ENCODE data around the gene CAMK2N1. TPM values are rescaled to one million over a fixed set of nuclear protein-coding genes. Genes with fewer than 3 reads are reported as not detected.

The CAMK2N1 gene
- total and polyA plus RNA-seq, 2 of the 13 experiments (the other 11 are each of a cell fraction or from before 2014, with no cell fraction given), result 38.0 to 38.6 TPM

DNA sequence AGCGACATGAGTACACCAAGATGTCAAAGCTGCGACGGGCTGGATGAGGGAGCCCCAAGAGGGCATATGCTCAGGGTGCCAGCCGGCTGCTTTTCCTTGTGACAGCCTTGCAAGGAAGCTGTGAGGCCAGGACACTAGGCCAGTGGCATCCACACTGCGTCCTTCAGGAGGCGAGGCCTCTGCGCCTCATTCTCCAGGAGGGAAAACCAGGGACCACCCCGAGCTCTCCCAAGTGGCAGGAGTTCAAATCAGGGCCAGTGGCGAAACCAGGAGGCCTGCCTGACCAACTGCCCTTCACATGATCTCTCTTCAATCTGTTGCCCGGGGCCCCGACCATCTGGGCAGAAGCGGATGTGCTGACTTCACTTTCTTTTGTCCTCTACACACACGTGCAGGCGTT, 13.7 kb upstream of the CAMK2N1 start:
- no peak overlapping the region for H3K4me2 ChIP-seq (ENCODE audit: low read depth, low read length)
- no peaks in the 10 kb centered on the region for H3K9me3 ChIP-seq (ENCODE audit: low read length)
- TF ChIP-seq EEA1 (CRISPR knock-in tag; IDR thresholded peaks at IDR 0.05; ENCODE audit: borderline replicate concordance), result no peak
- H3K27ac ChIP-seq (ENCODE audit: extremely low read length, insufficient read depth, low read length), result no peak overlapping the region
- no peak for DNase-seq (ENCODE audit: low spot score)
- no peak overlapping the region for H3K4me3 ChIP-seq (replicated peaks in 1 of 3; ENCODE audit: insufficient read depth in 1 of 3, low read depth in 2 of 3, low read length in 3 of 3)
- peaks cover 13% of the 10 kb centered on the region for H3K4me1 ChIP-seq (ENCODE audit: insufficient read depth, low read length)
- in situ Hi-C loops (cut with HindIII; ENCODE audit: extremely low pct_ligation_motif_present, low pct_unique_long_range_greater_than_20kb) (loop anchor here (10.0 kb wide), 1 partner anchor 65 kb away; no protein-coding TSS in a partner anchor), intact Hi-C loops (cut with micrococcal nuclease; ENCODE audit: unreplicated experiment) (no loop called here)
- H2AFZ ChIP-seq (ENCODE audit: low read length), result no peak overlapping the region
- H3K9ac ChIP-seq (ENCODE audit: insufficient read depth, low read depth, low read length), result no peak overlapping the region
- ATAC-seq, result no peak
- CTCF ChIA-PET (ENCODE audit: low intra/inter-chr PET ratio, low total read pairs), result no interaction called here
- POLR2A ChIA-PET, result no interaction called here
- H3K79me2 ChIP-seq (ENCODE audit: insufficient read depth, low read length), result peaks cover 10% of the 10 kb centered on the region
- no TSS peak for BruUV-seq (replicated peaks)
- no peaks in the 10 kb centered on the region for H3K27me3 ChIP-seq (ENCODE audit: control insufficient read depth in 1 of 2, insufficient read depth in 2 of 2, low read length in 2 of 2)
- no peaks in the 10 kb centered on the region for H4K20me1 ChIP-seq (ENCODE audit: insufficient read depth, low read length)
- WGBS (ENCODE audit: low lambda C conversion rate), result 94% methylated on average over 11 of the region's 14 CpGs
- peaks cover 20 to 45% of the 10 kb centered on the region in 2 experiments; a peak in 4 of 5 replicates for H3K36me3 ChIP-seq (replicated peaks in 1 of 2; ENCODE audit: control insufficient read depth in 1 of 2, insufficient read depth in 2 of 2, low read length in 2 of 2)
- no peak for FAIRE-seq

DNA sequence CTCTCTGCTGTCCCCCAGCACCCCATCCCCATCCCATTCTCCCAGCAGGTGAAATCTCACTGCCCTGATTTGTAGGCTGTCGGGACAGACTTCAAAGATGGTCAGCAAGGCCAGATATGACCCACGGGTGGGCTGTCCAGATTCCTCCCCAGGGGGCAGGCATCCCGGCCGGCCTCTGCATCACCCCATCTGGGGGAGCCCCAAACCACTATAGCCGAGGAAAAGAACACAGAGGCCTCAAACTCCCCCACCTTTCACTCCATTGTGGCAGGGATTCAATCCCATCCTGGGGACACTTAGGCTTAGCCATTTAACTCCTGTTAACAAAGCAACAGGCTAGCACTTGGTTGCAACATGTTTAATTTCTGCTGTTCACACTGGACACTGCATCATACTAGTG, 13.1 kb upstream of the CAMK2N1 start:
- CTCF ChIA-PET (ENCODE audit: low intra/inter-chr PET ratio, low total read pairs), result no interaction called here
- ATAC-seq (no peak), DNase-seq (ENCODE audit: low spot score) (no peak), FAIRE-seq (no peak)
- Histone ChIP-seq H3K4me2 (ENCODE audit: low read depth, low read length) (no peak overlapping the region), H3K4me3 (replicated peaks in 1 of 3; ENCODE audit: insufficient read depth in 1 of 3, low read depth in 2 of 3, low read length in 3 of 3) (no peak overlapping the region), H3K27me3 (ENCODE audit: control insufficient read depth in 1 of 2, insufficient read depth in 2 of 2, low read length in 2 of 2) (no peaks in the 10 kb centered on the region), H3K27ac (ENCODE audit: extremely low read length, insufficient read depth, low read length) (no peak overlapping the region), H4K20me1 (ENCODE audit: insufficient read depth, low read length) (no peaks in the 10 kb centered on the region), H3K79me2 (ENCODE audit: insufficient read depth, low read length) (peaks cover 4% of the 10 kb centered on the region), H2AFZ (ENCODE audit: low read length) (no peak overlapping the region), H3K9ac (ENCODE audit: insufficient read depth, low read depth, low read length) (no peak overlapping the region), H3K9me3 (ENCODE audit: low read length) (no peaks in the 10 kb centered on the region), H3K36me3 (replicated peaks in 1 of 2; ENCODE audit: control insufficient read depth in 1 of 2, insufficient read depth in 2 of 2, low read length in 2 of 2) (peaks cover 18 to 45% of the 10 kb centered on the region in 2 experiments; a peak in 4 of 5 replicates), H3K4me1 (ENCODE audit: insufficient read depth, low read length) (peaks cover 19% of the 10 kb centered on the region)
- 91% methylated on average over 4 of the region's 5 CpGs for WGBS (ENCODE audit: low lambda C conversion rate)
- no TSS peak for BruUV-seq (replicated peaks)
- intact Hi-C loops (cut with micrococcal nuclease; ENCODE audit: unreplicated experiment), result no loop called here
- TF ChIP-seq ZMYM2 (CRISPR knock-in tag; IDR thresholded peaks at IDR 0.05), result no peak
- TF ChIP-seq, protein P1, sequence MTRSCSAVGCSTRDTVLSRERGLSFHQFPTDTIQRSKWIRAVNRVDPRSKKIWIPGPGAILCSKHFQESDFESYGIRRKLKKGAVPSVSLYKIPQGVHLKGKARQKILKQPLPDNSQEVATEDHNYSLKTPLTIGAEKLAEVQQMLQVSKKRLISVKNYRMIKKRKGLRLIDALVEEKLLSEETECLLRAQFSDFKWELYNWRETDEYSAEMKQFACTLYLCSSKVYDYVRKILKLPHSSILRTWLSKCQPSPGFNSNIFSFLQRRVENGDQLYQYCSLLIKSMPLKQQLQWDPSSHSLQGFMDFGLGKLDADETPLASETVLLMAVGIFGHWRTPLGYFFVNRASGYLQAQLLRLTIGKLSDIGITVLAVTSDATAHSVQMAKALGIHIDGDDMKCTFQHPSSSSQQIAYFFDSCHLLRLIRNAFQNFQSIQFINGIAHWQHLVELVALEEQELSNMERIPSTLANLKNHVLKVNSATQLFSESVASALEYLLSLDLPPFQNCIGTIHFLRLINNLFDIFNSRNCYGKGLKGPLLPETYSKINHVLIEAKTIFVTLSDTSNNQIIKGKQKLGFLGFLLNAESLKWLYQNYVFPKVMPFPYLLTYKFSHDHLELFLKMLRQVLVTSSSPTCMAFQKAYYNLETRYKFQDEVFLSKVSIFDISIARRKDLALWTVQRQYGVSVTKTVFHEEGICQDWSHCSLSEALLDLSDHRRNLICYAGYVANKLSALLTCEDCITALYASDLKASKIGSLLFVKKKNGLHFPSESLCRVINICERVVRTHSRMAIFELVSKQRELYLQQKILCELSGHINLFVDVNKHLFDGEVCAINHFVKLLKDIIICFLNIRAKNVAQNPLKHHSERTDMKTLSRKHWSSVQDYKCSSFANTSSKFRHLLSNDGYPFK (CRISPR knock-in tag; IDR thresholded peaks at IDR 0.05; ENCODE audit: borderline replicate concordance), result no peak
- TF ChIP-seq ZNF678 (CRISPR knock-in tag; IDR thresholded peaks at IDR 0.05), result no peak
- no peak for TF ChIP-seq ZBTB10 (CRISPR knock-in tag; IDR thresholded peaks at IDR 0.05; ENCODE audit: borderline replicate concordance)
- TF ChIP-seq, protein P2, sequence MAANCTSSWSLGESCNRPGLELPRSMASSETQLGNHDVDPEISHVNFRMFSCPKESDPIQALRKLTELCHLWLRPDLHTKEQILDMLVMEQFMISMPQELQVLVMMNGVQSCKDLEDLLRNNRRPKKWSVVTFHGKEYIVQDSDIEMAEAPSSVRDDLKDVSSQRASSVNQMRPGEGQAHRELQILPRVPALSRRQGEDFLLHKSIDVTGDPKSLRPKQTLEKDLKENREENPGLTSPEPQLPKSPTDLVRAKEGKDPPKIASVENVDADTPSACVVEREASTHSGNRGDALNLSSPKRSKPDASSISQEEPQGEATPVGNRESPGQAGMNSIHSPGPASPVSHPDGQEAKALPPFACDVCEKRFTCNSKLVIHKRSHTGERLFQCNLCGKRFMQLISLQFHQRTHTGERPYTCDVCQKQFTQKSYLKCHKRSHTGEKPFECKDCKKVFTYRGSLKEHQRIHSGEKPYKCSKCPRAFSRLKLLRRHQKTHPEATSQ (CRISPR knock-in tag; IDR thresholded peaks at IDR 0.05; ENCODE audit: borderline replicate concordance), result no peak
- POLR2A ChIA-PET, result no interaction called here
- in situ Hi-C loops (cut with HindIII; ENCODE audit: extremely low pct_ligation_motif_present, low pct_unique_long_range_greater_than_20kb), result loop anchor here (10.0 kb wide), 1 partner anchor 64 kb away; no protein-coding TSS in a partner anchor
